ENCODE measurements around the gene TIMM44.
A peak's percentile ranks its signal among the peaks of the same experiment; 100 is the strongest.
"Not testable (repeated sequence)": the region's sequence is repeated elsewhere in the genome, so short reads cannot be mapped to it uniquely, and the experiment has no call there.

TIMM44 gene

DNA sequence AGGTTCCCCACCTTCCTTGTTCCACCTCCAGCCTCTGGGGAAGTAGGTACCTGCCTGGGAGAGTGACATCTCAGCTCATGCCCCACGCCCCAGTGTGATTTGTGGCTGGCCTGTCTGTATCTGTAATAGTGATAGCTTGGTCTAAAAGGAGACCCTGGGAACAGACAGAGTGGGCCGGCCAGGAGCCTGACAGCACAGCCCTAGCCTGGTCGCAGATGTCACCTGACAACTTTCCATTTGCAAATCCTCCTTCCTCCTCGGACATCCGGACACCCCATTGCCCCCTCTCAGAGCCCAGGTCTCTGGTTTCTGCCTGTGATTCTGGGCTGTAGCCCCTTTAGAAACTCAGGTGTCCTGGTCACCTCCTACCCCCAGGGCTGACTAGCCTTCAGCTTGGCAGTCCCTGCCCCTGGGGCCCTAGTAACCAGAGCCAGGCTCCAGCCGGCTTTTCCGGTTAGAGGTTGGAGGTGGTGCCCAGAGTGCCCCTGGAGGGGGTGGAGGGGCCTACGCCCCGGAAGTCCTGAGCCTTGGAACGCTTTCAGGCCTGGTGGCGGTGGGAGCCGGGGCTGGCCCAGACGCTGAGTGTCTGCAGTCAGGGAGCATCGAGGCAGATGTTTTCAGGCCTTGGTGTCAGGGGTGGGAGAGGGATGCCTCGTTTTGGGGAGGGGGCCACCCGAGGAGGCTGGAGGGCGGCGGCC lies 48.7 kb downstream of the TIMM44 start:
- Mint-ChIP-seq H3K4me1 (no peaks in the 10 kb centered on the region), H3K36me3 (ENCODE audit: low read depth) (no peaks in the 10 kb centered on the region), H3K27me3 (ENCODE audit: low read depth) (peaks cover 20% of the 10 kb centered on the region), H3K9me3 (no peaks in the 10 kb centered on the region), H3K4me3 (no peak overlapping the region), H3K27ac (no peak overlapping the region)
- TF ChIP-seq, protein P1, sequence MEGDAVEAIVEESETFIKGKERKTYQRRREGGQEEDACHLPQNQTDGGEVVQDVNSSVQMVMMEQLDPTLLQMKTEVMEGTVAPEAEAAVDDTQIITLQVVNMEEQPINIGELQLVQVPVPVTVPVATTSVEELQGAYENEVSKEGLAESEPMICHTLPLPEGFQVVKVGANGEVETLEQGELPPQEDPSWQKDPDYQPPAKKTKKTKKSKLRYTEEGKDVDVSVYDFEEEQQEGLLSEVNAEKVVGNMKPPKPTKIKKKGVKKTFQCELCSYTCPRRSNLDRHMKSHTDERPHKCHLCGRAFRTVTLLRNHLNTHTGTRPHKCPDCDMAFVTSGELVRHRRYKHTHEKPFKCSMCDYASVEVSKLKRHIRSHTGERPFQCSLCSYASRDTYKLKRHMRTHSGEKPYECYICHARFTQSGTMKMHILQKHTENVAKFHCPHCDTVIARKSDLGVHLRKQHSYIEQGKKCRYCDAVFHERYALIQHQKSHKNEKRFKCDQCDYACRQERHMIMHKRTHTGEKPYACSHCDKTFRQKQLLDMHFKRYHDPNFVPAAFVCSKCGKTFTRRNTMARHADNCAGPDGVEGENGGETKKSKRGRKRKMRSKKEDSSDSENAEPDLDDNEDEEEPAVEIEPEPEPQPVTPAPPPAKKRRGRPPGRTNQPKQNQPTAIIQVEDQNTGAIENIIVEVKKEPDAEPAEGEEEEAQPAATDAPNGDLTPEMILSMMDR (IDR thresholded peaks at IDR 0.05; ENCODE audit: unreplicated experiment in 3 of 3), result no peak

DNA sequence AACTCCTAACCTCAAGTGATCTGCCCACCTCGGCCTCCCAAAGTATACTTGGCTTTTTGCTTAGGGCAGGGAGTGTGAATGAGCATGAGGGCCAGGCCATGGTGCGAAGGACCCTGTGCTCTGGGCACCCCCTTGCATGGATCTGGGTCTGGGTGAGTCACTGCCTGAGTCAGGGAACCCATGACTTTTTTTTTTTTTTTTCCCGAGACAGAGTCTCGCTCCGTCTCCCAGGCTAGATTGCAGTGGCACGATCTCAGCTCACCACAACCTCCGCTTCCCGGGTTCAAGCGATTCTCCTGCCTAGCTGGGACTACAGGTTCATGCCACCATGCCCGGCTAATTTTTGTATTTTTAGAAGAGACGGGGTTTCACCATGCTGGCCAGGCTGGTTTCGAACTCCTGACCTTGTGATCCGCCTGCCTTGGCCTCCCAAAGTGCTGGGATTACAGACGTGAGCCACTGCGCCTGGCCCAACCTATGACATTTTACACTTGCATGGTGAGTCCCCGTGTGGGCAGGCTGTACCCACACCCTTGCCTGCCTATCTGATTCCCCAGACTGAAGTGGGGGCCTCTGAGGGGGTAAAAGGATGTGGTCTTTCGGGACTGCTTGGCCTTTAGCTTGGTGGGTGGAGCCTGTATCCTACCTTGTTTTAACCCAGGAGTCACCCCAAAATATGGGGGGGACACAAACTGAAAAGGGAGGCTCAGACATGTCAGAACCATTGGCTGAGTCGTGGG lies 49.9 kb downstream of the TIMM44 start:
- H3K9me3 Mint-ChIP-seq, H3K4me1 Mint-ChIP-seq: not testable (repeated sequence)
- H3K27me3 Mint-ChIP-seq (ENCODE audit: low read depth), result peaks cover 25% of the 10 kb centered on the region

DNA sequence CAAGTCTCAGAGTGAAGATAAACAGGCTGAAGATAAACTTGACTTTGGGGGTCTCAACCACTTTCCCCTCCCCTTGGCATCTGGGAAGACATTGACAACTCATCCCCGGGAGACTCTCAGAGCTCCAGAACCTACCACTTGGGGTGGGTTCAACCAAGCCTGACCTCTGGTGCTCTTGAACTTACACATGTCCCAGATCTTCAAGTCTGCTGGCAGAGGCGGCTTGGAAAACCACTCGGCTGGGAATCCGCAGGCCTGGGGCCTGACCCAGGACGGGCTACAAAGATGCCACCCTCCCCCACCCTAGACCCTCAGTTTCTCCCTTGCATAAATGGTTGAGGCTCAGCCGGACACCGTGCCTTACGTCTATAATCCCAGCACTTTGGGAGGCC lies 54.6 kb downstream of the TIMM44 start:
- TF ChIP-seq, protein P1 (IDR thresholded peaks at IDR 0.05; ENCODE audit: unreplicated experiment in 3 of 3), result no peak
- H3K4me3 Mint-ChIP-seq, result peak overlapping the region in 2 of 3 experiments; percentile 32 to 40
- no peaks in the 10 kb centered on the region for H3K36me3 Mint-ChIP-seq (ENCODE audit: low read depth)
- H3K4me1 Mint-ChIP-seq, result no peaks in the 10 kb centered on the region
- H3K27me3 Mint-ChIP-seq (ENCODE audit: low read depth), result peaks cover 32% of the 10 kb centered on the region
- H3K9me3 Mint-ChIP-seq, result no peaks in the 10 kb centered on the region
- no peak overlapping the region for H3K27ac Mint-ChIP-seq

More for the DNA sequence above, 49.9 kb downstream of the TIMM44 start:
- H3K27ac Mint-ChIP-seq; H3K4me3 Mint-ChIP-seq; H3K36me3 Mint-ChIP-seq (ENCODE audit: low read depth): not testable (repeated sequence)

DNA sequence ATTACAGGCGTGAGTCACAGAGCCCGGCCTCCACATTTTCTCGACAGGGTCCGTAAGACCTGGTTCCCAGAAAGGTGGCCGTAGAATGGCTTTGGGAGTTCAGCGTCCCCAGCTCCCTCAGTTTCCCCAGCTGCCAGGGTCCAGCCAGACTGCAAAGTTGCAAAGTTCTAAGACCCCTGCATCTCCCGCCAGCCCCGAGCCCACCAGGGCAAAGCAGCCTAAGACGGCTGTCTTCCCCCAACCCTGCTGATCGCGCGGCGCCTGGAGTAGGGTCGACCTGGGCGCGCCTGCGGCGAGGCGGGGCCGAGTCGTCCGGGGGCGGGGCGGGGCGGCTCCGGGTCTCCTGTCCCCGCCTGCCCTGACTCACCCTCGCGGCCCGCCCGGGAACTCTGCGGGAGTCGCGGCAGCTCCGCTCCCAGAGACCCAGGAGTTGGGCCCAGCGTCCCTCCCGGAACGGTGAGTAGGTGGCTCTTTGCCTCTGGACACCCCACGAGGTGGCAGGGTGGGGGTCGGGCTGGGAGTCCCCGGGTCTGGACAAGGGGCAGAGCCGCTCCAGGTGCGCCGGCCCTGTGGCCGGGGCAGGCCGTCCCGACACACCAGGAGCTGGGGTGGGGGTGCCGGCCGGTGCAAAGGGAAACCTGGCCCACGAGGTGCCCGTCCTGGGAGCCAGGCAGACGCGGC lies 55.2 kb downstream of the TIMM44 start, which contains the start of gene LRRC8E:
Gene LRRC8E, plus strand, starts transcription at position 366 of the 681 bp plus-strand sequence. CDS start 7,094 bp downstream, outside the sequence.
- no peaks in the 10 kb centered on the region for H3K4me1 Mint-ChIP-seq
- peak within 1 kb of the TSS in 2 of 3 experiments; percentile 32 to 40 for H3K4me3 Mint-ChIP-seq
- no peaks in the 10 kb centered on the region for H3K9me3 Mint-ChIP-seq
- TF ChIP-seq, protein P1 (IDR thresholded peaks at IDR 0.05; ENCODE audit: unreplicated experiment in 3 of 3), result no peak
- H3K27ac Mint-ChIP-seq, result no peak within 1 kb of the TSS
- no peaks in the 10 kb centered on the region for H3K36me3 Mint-ChIP-seq (ENCODE audit: low read depth)
- H3K27me3 Mint-ChIP-seq (ENCODE audit: low read depth), result peaks cover 31% of the 10 kb centered on the region

DNA sequence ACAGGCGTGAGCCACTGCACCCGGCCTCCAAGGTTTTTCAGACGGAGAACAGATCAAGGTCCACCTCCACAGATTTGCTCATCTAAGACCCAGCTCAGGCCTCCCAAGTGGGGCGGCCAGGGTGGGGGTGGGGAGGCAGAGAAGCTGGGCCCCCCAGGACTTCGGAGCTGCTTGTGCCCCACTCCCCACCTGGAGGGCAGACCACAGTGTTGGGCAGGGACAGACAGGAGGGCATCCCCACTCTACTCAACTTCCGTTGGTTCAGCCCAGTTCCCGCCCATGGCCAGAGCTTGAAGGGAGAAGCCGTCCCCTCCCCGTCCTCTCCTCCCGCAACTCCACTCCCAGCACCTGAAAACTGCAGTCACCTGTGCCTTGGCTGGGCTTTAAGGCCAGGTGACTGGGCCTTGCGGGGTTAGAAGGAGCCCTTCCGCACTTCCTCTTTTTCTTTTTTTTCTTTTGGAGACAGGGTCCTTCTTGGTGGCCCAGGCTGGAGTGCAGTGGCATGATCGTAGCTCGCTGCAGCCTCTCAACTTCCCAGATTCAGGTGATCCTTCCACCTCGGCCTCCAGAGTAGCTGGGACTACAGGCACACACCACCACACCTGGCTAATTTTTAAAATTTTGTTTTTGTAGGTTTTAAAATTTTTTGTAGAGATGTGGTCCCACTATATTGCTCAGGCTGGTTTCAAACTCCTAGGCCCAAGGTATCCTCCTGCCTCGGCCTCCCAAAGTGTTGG lies 55.9 kb downstream of the TIMM44 start:
- Mint-ChIP-seq H3K9me3 (no peaks in the 10 kb centered on the region), H3K27ac (no peak overlapping the region), H3K27me3 (ENCODE audit: low read depth) (peaks cover 29% of the 10 kb centered on the region), H3K4me3 (peak overlapping the region in 1 of 3 experiments; percentile 27), H3K36me3 (ENCODE audit: low read depth) (no peaks in the 10 kb centered on the region), H3K4me1 (no peaks in the 10 kb centered on the region)
- TF ChIP-seq, protein P1 (IDR thresholded peaks at IDR 0.05; ENCODE audit: unreplicated experiment in 3 of 3), result no peak

All from nephron (organoid).